PFSK-1 (cell line): ENCODE measurements around the gene FBXO45.

Experiments used
- POLR2AphosphoS5 ChIP-seq: IDR thresholded peaks from 2 replicates; pipeline ENCODE4 v1.6.1; 2012; ENCODE audit warnings: low read depth, mild to moderate bottlenecking, control low read depth, low read length, moderate library complexity
- SIN3A ChIP-seq: IDR thresholded peaks from 2 replicates; pipeline ENCODE4 v1.6.1; 2012; ENCODE audit warnings: mild to moderate bottlenecking, low read length, moderate library complexity, borderline replicate concordance; ENCODE audit not compliant: insufficient read depth
- TF ChIP-seq, protein P1 (sequence below), 2 experiments: IDR thresholded peaks; 2 replicates each; pipeline versions ENCODE4 v1.6.1 to v1.8.0; 2011 to 2012; ENCODE audit warnings: low read depth in 2 of 2, low read length in 2 of 2, control low read depth in 1 of 2, inconsistent platforms in 1 of 2, mild to moderate bottlenecking in 1 of 2, moderate library complexity in 1 of 2; ENCODE audit not compliant: insufficient read depth in 1 of 2

DNA sequence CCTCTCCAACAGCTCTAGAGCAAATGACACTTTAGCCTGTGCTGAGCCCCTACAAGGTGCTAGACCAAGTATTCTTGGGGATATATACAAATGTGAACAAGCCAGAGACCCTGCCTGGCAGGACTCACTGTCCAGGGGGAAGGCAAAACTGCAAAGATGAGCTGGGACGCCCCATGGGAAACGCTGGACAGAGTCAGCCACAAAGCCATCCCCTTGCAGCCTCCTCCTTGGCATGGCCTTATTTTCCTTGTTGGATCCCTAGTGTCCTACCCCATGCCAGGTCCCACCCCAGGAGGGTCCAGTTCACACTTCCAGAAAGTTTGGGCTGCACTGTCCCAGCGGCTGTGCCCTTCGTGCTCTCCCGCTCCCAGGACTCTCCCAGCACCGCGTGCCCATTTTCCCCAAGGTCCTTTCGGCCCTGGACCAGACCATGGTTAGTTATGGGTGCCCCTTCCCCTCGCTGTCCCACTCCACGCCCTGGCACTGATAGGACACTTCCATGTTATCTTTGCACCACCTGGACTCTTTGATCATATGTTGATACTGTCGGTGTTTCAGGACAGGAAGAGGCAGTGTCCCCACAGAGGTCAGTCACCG, 65.2 kb downstream of the FBXO45 start:
- TF ChIP-seq SIN3A (no peak), POLR2AphosphoS5 (no peak)
- TF ChIP-seq, protein P1, sequence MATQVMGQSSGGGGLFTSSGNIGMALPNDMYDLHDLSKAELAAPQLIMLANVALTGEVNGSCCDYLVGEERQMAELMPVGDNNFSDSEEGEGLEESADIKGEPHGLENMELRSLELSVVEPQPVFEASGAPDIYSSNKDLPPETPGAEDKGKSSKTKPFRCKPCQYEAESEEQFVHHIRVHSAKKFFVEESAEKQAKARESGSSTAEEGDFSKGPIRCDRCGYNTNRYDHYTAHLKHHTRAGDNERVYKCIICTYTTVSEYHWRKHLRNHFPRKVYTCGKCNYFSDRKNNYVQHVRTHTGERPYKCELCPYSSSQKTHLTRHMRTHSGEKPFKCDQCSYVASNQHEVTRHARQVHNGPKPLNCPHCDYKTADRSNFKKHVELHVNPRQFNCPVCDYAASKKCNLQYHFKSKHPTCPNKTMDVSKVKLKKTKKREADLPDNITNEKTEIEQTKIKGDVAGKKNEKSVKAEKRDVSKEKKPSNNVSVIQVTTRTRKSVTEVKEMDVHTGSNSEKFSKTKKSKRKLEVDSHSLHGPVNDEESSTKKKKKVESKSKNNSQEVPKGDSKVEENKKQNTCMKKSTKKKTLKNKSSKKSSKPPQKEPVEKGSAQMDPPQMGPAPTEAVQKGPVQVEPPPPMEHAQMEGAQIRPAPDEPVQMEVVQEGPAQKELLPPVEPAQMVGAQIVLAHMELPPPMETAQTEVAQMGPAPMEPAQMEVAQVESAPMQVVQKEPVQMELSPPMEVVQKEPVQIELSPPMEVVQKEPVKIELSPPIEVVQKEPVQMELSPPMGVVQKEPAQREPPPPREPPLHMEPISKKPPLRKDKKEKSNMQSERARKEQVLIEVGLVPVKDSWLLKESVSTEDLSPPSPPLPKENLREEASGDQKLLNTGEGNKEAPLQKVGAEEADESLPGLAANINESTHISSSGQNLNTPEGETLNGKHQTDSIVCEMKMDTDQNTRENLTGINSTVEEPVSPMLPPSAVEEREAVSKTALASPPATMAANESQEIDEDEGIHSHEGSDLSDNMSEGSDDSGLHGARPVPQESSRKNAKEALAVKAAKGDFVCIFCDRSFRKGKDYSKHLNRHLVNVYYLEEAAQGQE (IDR thresholded peaks at IDR 0.05; ENCODE audit: insufficient read depth in 1 of 2, low read depth in 2 of 2, low read length in 2 of 2): peak in 1 of 2 experiments; percentile 60; a peak in 1 of 4 replicates
